Left cardiac atrium (tissue), 4 donors: ENCODE data around the gene ULBP2. TPM values are rescaled to one million over a fixed set of nuclear protein-coding genes. Genes with fewer than 3 reads are reported as not detected.
A peak's percentile ranks its signal among the peaks of the same experiment; 100 is the strongest.
"Not testable (repeated sequence)": the region's sequence is repeated elsewhere in the genome, so short reads cannot be mapped to it uniquely, and the experiment has no call there.

ENCODE experiments used
- ATAC-seq, 2 donors: fragments of 200-7000 bp; cut with Tn5 transposase; one replicate each; pipeline ENCODE4 v1.9.1; 2020; ENCODE audit warnings: mild to moderate bottlenecking in 2 of 2, moderate library complexity in 2 of 2
- DNase-seq: peaks from one replicate; pipeline ENCODE4 v3.0.0-alpha.2; 2020
- intact Hi-C, 2 donors: fragments of 100-400 bp; cut with DNase I; formaldehyde crosslinking; loops; one replicate each; pipeline versions ENCODE4 v1.14.1 to v1.15.1; 2022 to 2023
- total RNA-seq, 2 donors: library from RNA; stranded (reverse); fragmentation: NEBNext Ultra II Directional; extraction: Animal tissue kit (Norgen Biotek cat#: 25700); gene quantifications; one replicate each; pipeline ENCODE4 v1.2.1, GENCODE V29; 2021
- donor health status: DM: no; HTN: yes; CAD: no.
- donor health status: DM: no; HTN: yes; CAD: no; lungs with severe emphysema.
- donor health status: DM: yes; HTN: yes; CAD: no.
- donor health status: Dilated cardiomyopathy.

The ULBP2 gene
- total RNA-seq, 2 donors from 2014 or later: 0.71 to 1.1 TPM

- ATAC-seq (no peak), DNase-seq (no peak)
- intact Hi-C loops: no loop called here
Measured at GRCh38 chr6:149961728-149962425, 20.1 kb downstream of the ULBP2 start.

- ATAC-seq (no peak), DNase-seq (no peak)
- intact Hi-C loops: no loop called here
Measured at GRCh38 chr6:149962461-149963211, 20.8 kb downstream of the ULBP2 start.

- ATAC-seq (peak in 1 of 2 donors; percentile 12), DNase-seq (no peak)
- intact Hi-C loops: no loop called here
Measured at GRCh38 chr6:149963212-149963461, 21.3 kb downstream of the ULBP2 start.

GRCh38 chr6:149963462-149964307 lies 21.9 kb downstream of the ULBP2 start, which contains the start of gene ULBP1:
Gene ULBP1 (plus strand): TSS chr6:149963943. CDS start chr6:149964050, 107 bp downstream.
- intact Hi-C loops: no loop called here
- peak; percentile 91 to 95 for ATAC-seq
- DNase-seq: peak; percentile 92

- no peak for DNase-seq
- peak in 1 of 2 donors; percentile 17 for ATAC-seq
- intact Hi-C loops: no loop called here
Measured at GRCh38 chr6:149964308-149965193, 22.7 kb downstream of the ULBP2 start.

GRCh38 chr6:149965194-149966020 lies 23.6 kb downstream of the ULBP2 start:
- ATAC-seq (peak in 1 of 2 donors; percentile 28), DNase-seq (peak; percentile 39)
- intact Hi-C loops: no loop called here

GRCh38 chr6:149966319-149966718 lies 24.5 kb downstream of the ULBP2 start:
- ATAC-seq, intact Hi-C loops, DNase-seq: not testable (repeated sequence)

- no peak for ATAC-seq
- intact Hi-C loops: no loop called here
- no peak for DNase-seq
Measured at GRCh38 chr6:149967591-149967990, 25.8 kb downstream of the ULBP2 start.

GRCh38 chr6:149967999-149968398 lies 26.2 kb downstream of the ULBP2 start:
- DNase-seq, intact Hi-C loops, ATAC-seq: not testable (repeated sequence)

GRCh38 chr6:149968909-149969308 lies 27.1 kb downstream of the ULBP2 start:
- ATAC-seq, DNase-seq, intact Hi-C loops: not testable (repeated sequence)

- no peak for DNase-seq
- intact Hi-C loops: no loop called here
- ATAC-seq: no peak
Measured at GRCh38 chr6:149969635-149970034, 27.8 kb downstream of the ULBP2 start.

- DNase-seq, ATAC-seq, intact Hi-C loops: not testable (repeated sequence)
Measured at GRCh38 chr6:149974394-149974793, 32.6 kb downstream of the ULBP2 start.

GRCh38 chr6:149974825-149975224 lies 33.0 kb downstream of the ULBP2 start:
- ATAC-seq: no peak
- no peak for DNase-seq

GRCh38 chr6:149975400-149975799 lies 33.6 kb downstream of the ULBP2 start:
- intact Hi-C loops: no loop called here

More at GRCh38 chr6:149974825-149975224, 33.0 kb downstream of the ULBP2 start:
- intact Hi-C loops: no loop called here

GRCh38 chr6:149977221-149977620 lies 35.4 kb downstream of the ULBP2 start:
- DNase-seq (no peak), ATAC-seq (no peak)
- intact Hi-C loops: no loop called here

More at GRCh38 chr6:149975400-149975799, 33.6 kb downstream of the ULBP2 start:
- ATAC-seq: no peak
- no peak for DNase-seq

GRCh38 chr6:149978610-149979009 lies 36.8 kb downstream of the ULBP2 start:
- ATAC-seq (no peak), DNase-seq (no peak)
- intact Hi-C loops: no loop called here

- no peak for ATAC-seq
- intact Hi-C loops: no loop called here
- no peak for DNase-seq
Measured at GRCh38 chr6:149979293-149979692, 37.5 kb downstream of the ULBP2 start.

- ATAC-seq: no peak
- DNase-seq: no peak
- intact Hi-C loops: no loop called here
Measured at GRCh38 chr6:149983145-149983544, 41.3 kb downstream of the ULBP2 start.
